ENCODE data around the gene GNG4. TPM values are rescaled to one million over a fixed set of nuclear protein-coding genes. Genes with fewer than 3 reads are reported as not detected.

Gene GNG4
- total and polyA plus RNA-seq, 2 experiments from 2014 or later, result 4.8 to 11.8 TPM

GRCh38 chr1:235679005-235679404, 29.4 kb upstream of the GNG4 start:
- H3K9me3 ChIP-seq (ENCODE audit: low read depth), result no peaks in the 10 kb centered on the region
- peaks cover under 1% of the 10 kb centered on the region for H4K20me1 ChIP-seq (ENCODE audit: insufficient read depth, poor library complexity, severe bottlenecking)
- peaks cover 41% of the 10 kb centered on the region for H3K79me2 ChIP-seq
- no peaks in the 10 kb centered on the region for H3K9me2 ChIP-seq (replicated peaks; ENCODE audit: insufficient read depth)
- no peaks in the 10 kb centered on the region for H3K27me3 ChIP-seq
- no peaks in the 10 kb centered on the region for H3K36me3 ChIP-seq (replicated peaks; ENCODE audit: insufficient read depth, low read depth)
- H3K4me3 ChIP-seq, result no peak overlapping the region
- DNase-seq (ENCODE audit: low spot score), result peak; percentile 40
- H2AFZ ChIP-seq, result no peak overlapping the region
- H3K27ac ChIP-seq, result no peak overlapping the region
- no peak overlapping the region for H3K4me2 ChIP-seq
- 60% methylated on average over 2 of the region's 2 CpGs for whole genome bisulfite sequencing (ENCODE audit: low lambda C conversion rate, missing lambda C conversion rate)
- H3K4me1 ChIP-seq (ENCODE audit: insufficient read depth), result peaks cover 5% of the 10 kb centered on the region
- TF ChIP-seq, protein P1, sequence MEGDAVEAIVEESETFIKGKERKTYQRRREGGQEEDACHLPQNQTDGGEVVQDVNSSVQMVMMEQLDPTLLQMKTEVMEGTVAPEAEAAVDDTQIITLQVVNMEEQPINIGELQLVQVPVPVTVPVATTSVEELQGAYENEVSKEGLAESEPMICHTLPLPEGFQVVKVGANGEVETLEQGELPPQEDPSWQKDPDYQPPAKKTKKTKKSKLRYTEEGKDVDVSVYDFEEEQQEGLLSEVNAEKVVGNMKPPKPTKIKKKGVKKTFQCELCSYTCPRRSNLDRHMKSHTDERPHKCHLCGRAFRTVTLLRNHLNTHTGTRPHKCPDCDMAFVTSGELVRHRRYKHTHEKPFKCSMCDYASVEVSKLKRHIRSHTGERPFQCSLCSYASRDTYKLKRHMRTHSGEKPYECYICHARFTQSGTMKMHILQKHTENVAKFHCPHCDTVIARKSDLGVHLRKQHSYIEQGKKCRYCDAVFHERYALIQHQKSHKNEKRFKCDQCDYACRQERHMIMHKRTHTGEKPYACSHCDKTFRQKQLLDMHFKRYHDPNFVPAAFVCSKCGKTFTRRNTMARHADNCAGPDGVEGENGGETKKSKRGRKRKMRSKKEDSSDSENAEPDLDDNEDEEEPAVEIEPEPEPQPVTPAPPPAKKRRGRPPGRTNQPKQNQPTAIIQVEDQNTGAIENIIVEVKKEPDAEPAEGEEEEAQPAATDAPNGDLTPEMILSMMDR (IDR thresholded peaks at IDR 0.05; ENCODE audit: poor library complexity), result no peak
- no peak for TF ChIP-seq EZH2phosphoT487 (IDR thresholded peaks at IDR 0.05; ENCODE audit: low read depth, severe bottlenecking, unreplicated experiment)
- TF ChIP-seq EZH2 (IDR thresholded peaks at IDR 0.05; ENCODE audit: borderline replicate concordance), result no peak

DNA sequence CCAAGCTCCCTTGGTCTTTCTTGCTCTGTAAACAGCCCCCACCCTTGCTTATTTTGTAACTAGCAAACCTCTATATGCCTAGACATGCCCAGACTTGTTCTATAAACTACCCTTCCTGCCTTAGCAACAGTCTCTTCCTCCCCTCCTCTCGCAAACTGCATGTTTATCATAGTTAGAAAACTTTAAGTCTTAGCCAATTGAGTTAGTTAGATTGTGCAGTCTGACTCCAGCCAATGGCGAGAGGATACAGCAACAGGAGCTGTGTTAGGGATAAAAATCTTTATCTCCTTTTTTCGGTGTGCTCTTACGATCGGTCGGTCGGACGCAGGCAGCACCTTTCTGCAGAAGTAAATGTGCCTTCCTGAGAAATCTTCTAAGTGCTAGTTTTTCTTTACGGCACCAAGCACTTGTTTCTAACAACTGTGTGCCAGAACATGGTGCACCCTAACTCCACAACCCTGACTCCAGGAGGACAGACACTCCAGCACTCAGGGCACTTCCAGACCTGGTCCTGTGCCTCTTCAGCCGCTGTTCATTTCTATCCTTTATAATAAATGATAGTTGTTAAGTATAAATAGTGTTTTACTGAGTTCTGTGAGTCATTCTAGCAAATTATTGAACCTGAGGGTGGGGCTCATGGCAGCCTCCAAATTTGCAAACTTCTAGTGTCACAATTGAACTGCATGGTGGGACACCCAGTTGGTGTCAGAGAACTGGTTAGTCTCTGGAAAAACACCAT, 25.7 kb upstream of the GNG4 start:
- Histone ChIP-seq H3K9me2 (replicated peaks; ENCODE audit: insufficient read depth) (no peaks in the 10 kb centered on the region), H4K20me1 (ENCODE audit: insufficient read depth, poor library complexity, severe bottlenecking) (no peaks in the 10 kb centered on the region), H3K9me3 (ENCODE audit: low read depth) (no peaks in the 10 kb centered on the region), H3K79me2 (peaks cover 49% of the 10 kb centered on the region), H3K36me3 (replicated peaks; ENCODE audit: insufficient read depth, low read depth) (no peaks in the 10 kb centered on the region), H2AFZ (peak overlapping the region; percentile 1), H3K4me2 (peak overlapping the region; percentile 65), H3K27me3 (no peaks in the 10 kb centered on the region), H3K27ac (peak overlapping the region; percentile 90), H3K4me3 (no peak overlapping the region), H3K4me1 (ENCODE audit: insufficient read depth) (peaks cover 16% of the 10 kb centered on the region)
- DNase-seq (ENCODE audit: low spot score), result peak; percentile 72
- TF ChIP-seq, protein P1 (IDR thresholded peaks at IDR 0.05; ENCODE audit: poor library complexity), result no peak
- no peak for TF ChIP-seq EZH2 (IDR thresholded peaks at IDR 0.05; ENCODE audit: borderline replicate concordance)
- TF ChIP-seq EZH2phosphoT487 (IDR thresholded peaks at IDR 0.05; ENCODE audit: low read depth, severe bottlenecking, unreplicated experiment), result no peak
- WGBS (ENCODE audit: low lambda C conversion rate, missing lambda C conversion rate), result 42% methylated on average over 10 of the region's 10 CpGs

DNA sequence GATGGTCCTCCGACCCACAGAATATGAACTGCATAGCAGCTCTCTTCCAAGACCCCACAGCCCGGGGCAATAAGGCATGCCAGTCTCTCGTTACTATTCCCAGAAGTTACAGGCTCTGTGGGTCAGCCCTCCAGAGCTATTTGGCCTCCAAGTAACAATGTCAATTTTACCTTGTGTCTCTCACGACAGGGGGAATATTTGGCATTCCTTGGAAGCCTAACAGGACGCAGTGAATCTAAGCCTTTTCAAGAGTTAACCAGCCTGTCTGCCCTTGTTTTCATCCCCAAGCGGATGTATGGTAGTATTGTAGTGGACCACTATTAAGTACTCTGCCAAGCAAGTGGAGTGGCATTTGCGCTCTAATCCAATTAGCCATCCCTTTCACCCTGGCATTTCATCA, 24.4 kb upstream of the GNG4 start:
- WGBS (ENCODE audit: low lambda C conversion rate, missing lambda C conversion rate), result 53% methylated on average over 7 of the region's 7 CpGs
- TF ChIP-seq EZH2phosphoT487 (IDR thresholded peaks at IDR 0.05; ENCODE audit: low read depth, severe bottlenecking, unreplicated experiment), result no peak
- no peaks in the 10 kb centered on the region for H3K9me3 ChIP-seq (ENCODE audit: low read depth)
- peak overlapping the region; percentile 65 for H3K4me2 ChIP-seq
- no peaks in the 10 kb centered on the region for H3K27me3 ChIP-seq
- H3K4me1 ChIP-seq (ENCODE audit: insufficient read depth), result peaks cover 26% of the 10 kb centered on the region
- H3K79me2 ChIP-seq, result peaks cover 47% of the 10 kb centered on the region
- H3K4me3 ChIP-seq, result no peak overlapping the region
- no peaks in the 10 kb centered on the region for H4K20me1 ChIP-seq (ENCODE audit: insufficient read depth, poor library complexity, severe bottlenecking)
- peak overlapping the region; percentile 90 for H3K27ac ChIP-seq
- DNase-seq (ENCODE audit: low spot score), result no peak
- no peaks in the 10 kb centered on the region for H3K36me3 ChIP-seq (replicated peaks; ENCODE audit: insufficient read depth, low read depth)
- H2AFZ ChIP-seq, result no peak overlapping the region
- no peaks in the 10 kb centered on the region for H3K9me2 ChIP-seq (replicated peaks; ENCODE audit: insufficient read depth)

GRCh38 chr1:235671992-235672391, 22.4 kb upstream of the GNG4 start:
- Histone ChIP-seq H2AFZ (no peak overlapping the region), H3K4me2 (peak overlapping the region; percentile 65), H3K27me3 (no peaks in the 10 kb centered on the region), H3K9me2 (replicated peaks; ENCODE audit: insufficient read depth) (no peaks in the 10 kb centered on the region), H3K9me3 (ENCODE audit: low read depth) (no peaks in the 10 kb centered on the region), H3K79me2 (peaks cover 35% of the 10 kb centered on the region), H3K27ac (peak overlapping the region; percentile 90), H3K4me3 (peak overlapping the region; percentile 25), H3K36me3 (replicated peaks; ENCODE audit: insufficient read depth, low read depth) (no peaks in the 10 kb centered on the region), H4K20me1 (ENCODE audit: insufficient read depth, poor library complexity, severe bottlenecking) (no peaks in the 10 kb centered on the region), H3K4me1 (ENCODE audit: insufficient read depth) (peaks cover 29% of the 10 kb centered on the region)
- WGBS (ENCODE audit: low lambda C conversion rate, missing lambda C conversion rate), result 82% methylated on average over 1 of the region's 1 CpG
- no peak for TF ChIP-seq EZH2phosphoT487 (IDR thresholded peaks at IDR 0.05; ENCODE audit: low read depth, severe bottlenecking, unreplicated experiment)
- TF ChIP-seq EZH2 (IDR thresholded peaks at IDR 0.05; ENCODE audit: borderline replicate concordance), result no peak
- TF ChIP-seq, protein P1 (IDR thresholded peaks at IDR 0.05; ENCODE audit: poor library complexity), result no peak
- no peak for DNase-seq (ENCODE audit: low spot score)
